OCI-LY3 (cell line): ENCODE data around the gene ANKRD49.

Experiments
- CTCF ChIP-seq: fragments of 200-600, 300-600 bp; sonication (generic); IDR thresholded peaks from 2 replicates; pipeline ENCODE4 v1.5.1; 2014; ENCODE audit warnings: antibody characterized with exemption, low read length, low read depth
- EZH2phosphoT487 ChIP-seq: fragments of 200-600 bp; shearing (Covaris generic); IDR thresholded peaks from 2 replicates; pipeline ENCODE4 v1.6.1; 2018; ENCODE audit warnings: antibody characterized with exemption, mixed run types, low read depth

- TF ChIP-seq CTCF (no peak), EZH2phosphoT487 (no peak)
Measured at GRCh38 chr11:94454301-94454700, 39.5 kb upstream of the ANKRD49 start.
